T-helper 9 cell (primary cell): ENCODE data around the gene PLPPR2.
"Not testable (repeated sequence)": the region's sequence is repeated elsewhere in the genome, so short reads cannot be mapped to it uniquely, and the experiment has no call there.

Experiments
- DNase-seq: peaks from one replicate; pipeline ENCODE4 v3.0.0-alpha.2; 2020

The PLPPR2 gene

GRCh38 chr19:11401808-11402543 is 46.7 kb downstream of the PLPPR2 start:
- no peak for DNase-seq

- DNase-seq: no peak
These were observed 49.5 kb downstream of the PLPPR2 start for GRCh38 chr19:11404588-11405222.

GRCh38 chr19:11405846-11406643 is 50.8 kb downstream of the PLPPR2 start:
- no peak for DNase-seq

GRCh38 chr19:11406703-11407236 is 51.5 kb downstream of the PLPPR2 start:
- not testable (repeated sequence) for DNase-seq

- no peak for DNase-seq
These were observed 53.4 kb downstream of the PLPPR2 start for GRCh38 chr19:11408591-11408990.

- no peak for DNase-seq
These were observed 55.5 kb downstream of the PLPPR2 start for GRCh38 chr19:11410682-11411081.

GRCh38 chr19:11414544-11414943 is 59.3 kb downstream of the PLPPR2 start:
- no peak for DNase-seq
